ENCODE data around the gene AFF3.

The AFF3 gene

DNA sequence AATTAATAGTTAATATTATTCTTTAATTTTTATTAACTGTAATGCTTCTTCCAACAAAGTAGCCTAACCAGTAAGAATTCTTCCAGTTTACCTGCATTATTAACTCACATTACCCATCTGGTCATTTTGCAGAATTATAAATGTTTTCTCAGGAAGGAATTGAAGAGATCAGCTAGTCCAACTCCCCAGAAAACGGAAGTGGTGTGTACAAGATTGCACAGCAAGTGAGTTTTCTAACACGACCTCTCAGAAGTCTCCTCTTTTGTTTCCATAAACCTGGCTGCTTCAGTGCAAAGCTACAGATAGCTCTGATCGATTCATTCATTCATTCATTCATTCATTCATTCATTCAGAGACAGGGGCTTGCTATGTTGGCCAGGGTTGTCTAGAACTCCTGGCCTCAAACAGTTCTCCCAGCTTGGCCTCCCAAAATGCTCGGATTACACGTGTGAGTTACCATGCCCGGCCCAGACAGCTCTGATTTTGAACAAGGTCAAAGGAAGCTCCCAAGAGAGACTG lies 523.8 kb downstream of the AFF3 start:
- DNase-seq = no peak

DNA sequence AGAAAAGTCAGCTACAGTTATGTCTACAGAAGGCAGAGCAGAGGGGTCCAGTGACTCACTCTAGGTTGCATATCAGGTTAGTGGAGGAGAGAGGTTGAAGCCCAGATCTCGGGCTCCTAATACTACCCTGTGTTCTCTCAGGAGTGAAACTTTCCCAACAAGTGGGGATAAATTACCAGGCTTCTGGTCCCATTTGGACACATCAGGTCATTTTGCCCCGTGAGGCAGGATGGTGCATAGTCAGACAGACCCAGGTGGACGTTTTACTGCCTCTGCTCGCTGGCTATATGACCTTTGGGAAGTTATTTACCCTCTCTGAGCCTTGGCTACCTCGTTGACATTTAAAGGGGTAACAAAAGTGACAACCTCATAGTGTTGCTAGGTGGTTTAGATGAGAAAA lies 524.6 kb downstream of the AFF3 start:
- no peak for DNase-seq

DNA sequence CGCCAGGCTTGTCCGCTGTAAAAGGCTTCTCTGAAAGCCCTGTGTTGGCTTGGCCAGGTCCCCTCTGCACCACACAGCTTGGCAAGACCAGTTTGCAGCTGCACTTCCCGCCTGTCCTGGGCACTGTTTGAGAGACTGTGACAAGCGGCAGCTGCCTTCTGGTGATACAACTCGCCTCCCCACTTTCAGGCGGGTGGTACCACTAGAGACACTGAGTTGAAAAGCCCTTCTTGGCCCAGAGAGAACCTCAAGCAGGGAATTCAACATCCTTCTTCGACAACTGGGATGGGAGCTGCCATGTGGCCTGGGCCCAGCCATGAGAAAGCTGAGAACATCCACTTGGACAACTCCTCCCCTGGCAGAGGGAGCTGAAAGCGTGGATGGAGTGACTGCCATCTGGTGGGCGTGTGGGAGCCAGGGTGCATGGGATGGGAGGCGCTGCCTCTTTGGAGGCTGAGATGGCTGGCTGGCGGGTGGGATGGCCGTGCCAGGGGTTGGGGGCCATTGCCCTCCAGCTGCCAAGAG lies 527.1 kb downstream of the AFF3 start:
- DNase-seq = no peak

DNA sequence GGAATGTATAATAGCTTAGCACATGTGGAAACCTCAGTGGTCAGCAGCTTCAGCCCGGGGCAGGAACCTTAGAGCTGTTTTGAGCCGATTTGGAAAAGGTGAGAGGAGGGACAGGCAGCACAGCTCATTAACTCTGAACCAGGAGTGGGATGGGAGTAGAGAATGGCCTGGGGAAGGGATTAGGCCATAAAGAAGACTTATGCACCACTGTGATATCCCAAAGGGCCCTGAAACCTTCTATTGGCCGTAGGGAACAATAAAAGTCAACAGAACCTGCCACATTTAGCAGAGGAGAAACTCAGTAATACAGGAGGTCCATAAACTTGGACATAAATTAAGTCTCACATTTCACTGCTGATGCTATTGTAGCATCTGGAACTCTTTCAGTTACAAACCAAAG lies 528.4 kb downstream of the AFF3 start:
- no peak for DNase-seq

- no peak for DNase-seq
These were observed 530.6 kb downstream of the AFF3 start for GRCh38 chr2:99611786-99612185.

DNA sequence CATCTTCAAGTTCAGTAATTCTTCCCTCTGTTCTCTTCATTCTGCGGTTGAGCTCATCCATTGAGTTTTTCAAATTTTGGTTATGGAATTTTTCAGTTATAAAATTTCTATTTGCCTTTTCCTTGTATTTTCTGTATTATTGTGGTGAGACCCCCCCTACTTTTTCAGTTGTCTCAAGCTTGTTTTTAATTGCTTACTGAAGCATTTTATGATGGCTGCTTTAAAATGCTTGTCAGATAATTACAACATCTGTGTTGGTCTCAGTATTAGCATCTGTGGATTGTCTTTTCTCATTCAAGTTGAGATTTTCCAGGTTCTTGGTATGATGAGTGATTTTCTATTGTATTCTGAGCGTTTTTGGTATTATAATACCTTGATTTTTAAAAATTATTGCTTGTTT lies 531.4 kb downstream of the AFF3 start:
- DNase-seq = no peak

DNA sequence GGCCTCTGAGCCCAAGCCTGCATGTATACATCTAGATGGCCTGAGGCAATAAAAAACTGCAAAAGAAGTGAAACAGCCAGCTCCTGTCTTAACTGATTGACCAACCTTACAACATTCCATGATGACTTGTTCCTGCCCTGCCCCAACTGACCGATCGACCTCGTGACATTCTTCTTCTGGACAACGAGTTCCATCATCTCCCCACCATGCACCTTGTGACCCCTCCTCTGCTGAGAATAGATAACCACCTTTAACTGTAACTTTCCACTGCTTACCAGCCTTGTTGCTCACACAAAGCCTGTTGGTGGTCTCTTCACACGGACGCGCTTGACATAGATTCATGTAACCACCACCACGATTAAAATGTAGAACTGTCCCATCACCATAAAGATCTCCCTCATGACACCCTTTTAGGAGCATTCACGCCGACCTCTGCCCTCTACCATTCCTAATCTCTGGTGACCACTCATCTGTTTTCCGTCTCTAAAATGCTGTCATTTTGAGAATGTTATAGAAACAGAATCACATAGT lies 532.5 kb downstream of the AFF3 start:
- DNase-seq = no peak

DNA sequence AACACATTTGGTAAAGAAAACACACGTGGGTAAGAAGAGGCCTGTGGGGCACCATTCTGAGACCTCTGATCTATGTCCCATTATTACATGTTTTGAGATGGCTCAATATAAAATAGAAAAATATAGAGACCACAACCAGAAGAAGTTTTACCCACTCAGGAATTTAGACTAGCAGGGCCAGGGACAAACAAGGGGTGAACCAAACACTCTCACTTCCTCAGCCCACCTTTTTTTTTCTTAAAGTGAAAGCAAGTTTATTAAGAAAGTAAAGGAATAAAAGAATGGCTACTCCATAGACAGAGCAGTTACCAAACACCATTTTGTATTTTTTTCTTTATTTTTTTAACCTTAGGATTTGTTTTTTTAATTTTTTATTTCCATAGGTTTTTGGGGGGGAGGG lies 533.5 kb downstream of the AFF3 start:
- DNase-seq = no peak

GRCh38 chr2:99607861-99608491 lies 534.4 kb downstream of the AFF3 start:
- no peak for DNase-seq

DNA sequence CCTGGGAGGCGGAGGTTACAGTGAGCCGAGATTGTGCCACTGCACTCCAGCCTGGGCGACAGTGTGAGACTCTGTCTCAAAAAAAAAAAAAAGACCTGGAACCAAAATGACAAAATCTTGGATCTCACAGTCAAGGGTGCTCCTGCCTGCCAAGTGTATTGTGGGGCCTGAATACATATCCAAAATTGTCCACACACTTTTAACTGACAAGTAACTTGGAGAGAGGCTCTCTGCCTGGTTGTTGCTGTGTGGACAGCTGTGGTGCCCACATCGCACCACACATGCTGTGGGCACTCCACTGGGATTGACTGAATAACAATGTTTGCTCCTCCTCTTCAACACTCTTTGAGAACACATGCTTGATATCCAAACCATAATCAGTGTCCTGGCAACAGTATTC lies 534.9 kb downstream of the AFF3 start:
- DNase-seq = no peak

- DNase-seq = no peak
These were observed 537.4 kb downstream of the AFF3 start for GRCh38 chr2:99605036-99605435.

- no peak for DNase-seq
These were observed 539.9 kb downstream of the AFF3 start for GRCh38 chr2:99602476-99602875.

GRCh38 chr2:99600981-99601651 lies 541.3 kb downstream of the AFF3 start:
- no peak for DNase-seq

DNA sequence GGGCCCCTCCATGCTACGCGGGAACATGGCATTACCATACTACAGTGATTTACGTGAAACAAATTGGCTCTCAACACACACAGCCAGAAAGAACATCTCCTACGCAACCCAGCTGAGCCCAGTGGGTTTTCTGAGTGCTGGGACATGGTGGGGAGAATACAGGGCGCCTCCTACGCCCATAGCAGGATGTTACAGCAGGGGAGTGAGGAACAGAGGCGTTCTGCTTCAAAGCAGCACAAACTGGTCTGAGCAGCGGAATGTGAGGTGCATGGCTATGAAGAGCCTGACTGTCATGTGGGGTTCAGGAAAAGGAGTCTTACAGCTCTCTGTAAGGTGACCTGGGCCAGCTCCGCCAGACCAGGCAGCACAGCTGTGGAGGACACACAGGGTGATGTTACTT lies 543.9 kb downstream of the AFF3 start:
- no peak for DNase-seq

- no peak for DNase-seq
These were observed 544.8 kb downstream of the AFF3 start for GRCh38 chr2:99597616-99598015.

- no peak for DNase-seq
These were observed 547.0 kb downstream of the AFF3 start for GRCh38 chr2:99595373-99595772.

DNA sequence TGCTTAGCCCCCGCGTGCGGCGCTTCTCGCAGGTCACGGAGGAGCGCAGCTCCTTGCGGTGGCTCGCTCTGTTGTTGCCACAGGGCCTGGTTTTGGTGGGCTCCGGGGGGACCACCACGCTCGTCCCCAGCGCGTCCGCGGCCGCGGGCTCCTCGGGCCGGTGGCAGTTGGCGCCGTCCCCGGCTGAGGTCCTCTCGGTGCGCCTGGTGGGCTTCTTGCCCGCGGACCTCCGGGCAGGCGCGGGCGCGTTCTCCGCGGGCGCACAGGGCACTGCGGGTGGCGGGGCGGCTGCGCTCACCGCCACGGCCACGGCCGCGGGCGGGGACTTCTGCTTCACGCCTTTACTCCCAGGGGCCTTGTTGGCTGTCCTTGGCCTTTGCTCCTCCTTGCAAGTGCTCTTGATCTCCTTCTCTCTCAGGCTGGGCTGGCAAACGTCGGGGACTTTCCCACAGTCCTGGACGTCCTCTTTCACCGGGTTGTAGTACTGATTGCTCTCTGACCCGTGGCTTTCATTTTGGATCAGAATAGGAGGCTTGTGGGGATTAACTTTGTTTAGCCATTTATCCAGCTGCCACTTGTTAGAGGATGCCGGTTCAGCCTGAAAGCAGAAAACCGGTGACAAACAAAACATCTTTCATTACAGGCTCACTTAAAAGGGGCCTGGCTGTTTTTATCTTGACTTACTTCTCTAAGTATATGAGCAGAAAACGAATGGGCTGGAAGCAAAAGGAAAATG lies 548.5 kb downstream of the AFF3 start:
- DNase-seq = no peak

- no peak for DNase-seq
These were observed 565.6 kb downstream of the AFF3 start for GRCh38 chr2:99576775-99577174.

DNA sequence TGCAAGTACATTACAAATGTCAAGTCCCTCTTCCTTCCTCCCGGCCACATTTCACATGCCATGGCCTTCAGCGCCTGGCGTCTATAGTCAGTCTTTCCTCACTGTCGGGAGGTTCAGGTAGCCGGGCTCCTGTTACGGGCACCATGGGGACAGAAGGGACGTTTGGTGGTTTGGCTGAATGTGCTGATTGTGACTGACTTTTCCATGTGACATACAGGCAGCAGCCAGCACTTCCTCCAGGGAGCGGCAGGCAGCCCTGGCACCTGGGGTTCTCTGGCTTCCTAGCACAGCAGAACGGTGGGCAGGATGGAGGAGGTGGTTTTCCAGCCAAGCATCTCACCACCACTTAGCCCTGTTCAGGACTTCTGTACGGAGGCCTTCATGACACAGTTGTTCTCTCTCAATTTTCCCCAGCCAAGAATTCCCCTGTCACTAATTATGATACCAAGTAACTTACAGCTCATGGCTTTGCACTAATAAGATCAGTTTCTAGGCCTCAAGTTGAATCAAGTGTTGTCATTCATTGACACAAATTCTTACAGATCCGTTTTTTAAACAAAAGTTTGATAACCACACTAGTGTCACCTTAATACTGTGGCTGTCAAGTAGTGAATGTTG lies 568.6 kb downstream of the AFF3 start:
- DNase-seq = no peak

DNA sequence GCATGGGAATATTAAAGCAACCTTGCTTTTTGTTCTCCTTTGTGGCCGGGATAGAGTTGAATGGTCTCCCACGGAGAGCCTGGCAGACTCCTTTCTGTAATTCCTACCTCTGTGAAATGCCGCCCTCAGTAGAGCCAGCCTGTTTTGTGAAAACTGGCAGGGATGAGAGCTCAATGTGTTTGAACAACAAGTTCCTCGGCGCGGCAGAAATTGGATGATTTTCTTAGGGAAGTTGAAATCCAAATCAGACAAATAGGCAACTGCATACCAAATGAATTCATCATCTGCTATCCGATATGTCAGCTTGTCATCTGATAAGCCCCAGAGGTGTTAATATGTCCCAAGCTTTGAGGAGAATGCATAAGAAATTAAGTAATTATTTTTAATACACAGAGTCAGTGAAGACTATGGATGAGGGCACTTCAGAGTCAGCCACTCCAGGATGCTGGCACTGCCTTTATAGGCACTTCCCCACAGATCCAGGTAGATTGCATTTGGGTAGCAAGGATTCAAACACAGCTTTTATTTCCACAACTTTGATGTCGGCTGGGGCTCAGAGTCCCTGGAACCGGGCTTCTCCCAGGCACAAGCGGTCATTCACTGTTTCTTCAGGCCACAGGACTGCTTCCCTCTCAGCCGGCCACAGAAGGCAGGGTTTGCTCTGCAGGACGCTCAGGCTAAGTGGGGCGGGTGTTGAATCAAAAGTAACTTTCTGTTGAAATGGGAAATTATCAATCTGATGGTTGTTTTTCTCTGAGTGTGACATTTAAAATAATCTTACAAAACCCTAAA lies 569.8 kb downstream of the AFF3 start:
- no peak for DNase-seq

GRCh38 chr2:99571954-99572353 lies 570.4 kb downstream of the AFF3 start:
- no peak for DNase-seq

DNA sequence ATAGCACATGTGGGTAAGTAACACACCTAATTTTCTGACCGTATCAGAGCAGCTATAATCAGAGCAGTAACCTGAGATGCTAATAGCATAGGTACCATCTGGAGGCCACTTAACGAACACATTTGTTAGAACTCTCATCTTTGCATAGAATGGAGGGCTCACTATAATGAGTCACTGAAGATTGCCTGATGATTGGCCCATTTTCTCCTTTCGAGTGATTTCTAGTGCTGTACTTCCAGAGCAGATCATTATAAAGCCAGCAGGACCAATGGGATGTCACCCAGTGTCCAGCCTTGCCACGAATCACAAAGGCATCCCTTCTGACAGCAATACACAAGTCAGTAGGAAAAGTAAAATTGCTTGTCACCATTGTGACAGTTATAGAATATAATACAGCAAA lies 570.9 kb downstream of the AFF3 start:
- DNase-seq = no peak
